Measurements from ENCODE around the gene B4GALNT4. TPM values are rescaled to one million over a fixed set of nuclear protein-coding genes. Genes with fewer than 3 reads are reported as not detected.

The B4GALNT4 gene
- total RNA-seq, 3 donors from 2014 or later (not counting 1 experiment from before 2014, with no cell fraction given), result 0.66 to 1.5 (median 1.5) TPM

GRCh38 chr11:373716-374551 lies 4.6 kb downstream of the B4GALNT4 start:
- Histone ChIP-seq H3K27ac (ENCODE audit: low read length) (no peak overlapping the region), H3K4me1 (ENCODE audit: control insufficient read depth, insufficient read depth, low read length) (peaks cover 3% of the 10 kb centered on the region), H3K4me3 (ENCODE audit: low read length) (no peak overlapping the region), H3K36me3 (ENCODE audit: control insufficient read depth, insufficient read depth, low read length) (no peaks in the 10 kb centered on the region), H3K27me3 (ENCODE audit: control insufficient read depth, insufficient read depth, low read length) (peaks cover 8% of the 10 kb centered on the region), H3K9me3 (ENCODE audit: control insufficient read depth, insufficient read depth, low read length) (no peaks in the 10 kb centered on the region)
- ATAC-seq, result no peak
- H3K27me3 Mint-ChIP-seq (ENCODE audit: low read depth in 2 of 2), result peaks cover 11 to 17% of the 10 kb centered on the region in 2 donors
- H3K27ac Mint-ChIP-seq, result peak overlapping the region; percentile 18 to 79
- intact Hi-C loops (cut with micrococcal nuclease), result no loop called here
- TF ChIP-seq CTCF (IDR thresholded peaks at IDR 0.05), result no peak
- H3K36me3 Mint-ChIP-seq, result no peaks in the 10 kb centered on the region
- WGBS (ENCODE audit: insufficient coverage), result 96% methylated on average over 23 of the region's 23 CpGs
- no peaks in the 10 kb centered on the region for H3K9me3 Mint-ChIP-seq
- no peak overlapping the region for H3K4me3 Mint-ChIP-seq
- H3K4me1 Mint-ChIP-seq, result peaks cover 0 to 19% of the 10 kb centered on the region in 2 donors
- DNase-seq, result no peak

DNA sequence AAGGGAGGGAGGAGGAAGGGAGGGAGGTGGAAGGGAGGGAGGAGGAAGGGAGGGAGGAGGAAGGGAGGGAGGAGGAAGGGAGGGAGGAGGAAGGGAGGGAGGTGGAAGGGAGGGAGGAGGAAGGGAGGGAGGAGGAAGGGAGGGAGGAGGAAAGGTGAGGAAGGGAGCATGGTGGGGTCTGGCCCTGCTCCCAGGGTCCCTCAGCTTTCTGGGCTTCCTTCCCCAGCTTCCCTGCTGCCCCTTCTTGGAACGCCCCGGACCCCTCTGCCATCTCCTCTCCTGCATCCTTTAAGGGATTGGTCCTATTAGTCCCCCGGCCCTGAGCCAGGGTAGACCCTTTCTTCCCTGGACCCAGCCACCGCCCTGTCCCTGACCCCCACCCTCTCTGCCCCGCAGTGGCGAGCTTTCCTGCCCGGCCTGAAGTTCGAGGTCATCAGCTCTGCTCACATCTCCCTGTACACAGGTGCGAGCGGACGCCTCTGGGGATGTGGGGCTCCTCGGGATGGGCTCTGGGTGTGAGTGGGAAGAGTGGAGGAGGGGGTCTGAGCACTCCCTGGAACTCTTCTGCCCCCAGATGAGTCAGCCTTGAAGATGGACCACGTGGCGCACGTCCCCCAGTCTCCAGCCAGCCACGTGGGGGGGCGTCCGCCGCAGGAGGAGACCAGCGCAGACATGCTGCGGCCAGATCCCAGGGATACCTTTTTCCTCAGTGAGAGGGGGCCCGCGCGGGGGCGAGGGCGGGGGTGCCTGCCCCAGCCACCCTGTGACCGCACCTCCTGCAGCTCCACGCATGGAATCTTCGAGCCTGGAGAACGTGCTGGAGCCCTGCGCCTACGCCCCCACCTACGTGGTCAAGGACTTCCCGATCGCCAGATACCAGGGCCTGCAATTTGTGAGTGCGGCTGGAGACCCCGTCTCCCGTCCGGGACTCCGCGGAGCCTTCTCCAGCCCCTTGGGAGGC lies 6.0 kb downstream of the B4GALNT4 start:
- no peak overlapping the region for H3K27ac Mint-ChIP-seq
- H3K9me3 ChIP-seq (ENCODE audit: control insufficient read depth, insufficient read depth, low read length), result no peaks in the 10 kb centered on the region
- DNase-seq (no peak), ATAC-seq (no peak)
- H3K4me3 ChIP-seq (ENCODE audit: low read length), result no peak overlapping the region
- H3K4me3 Mint-ChIP-seq, result no peak overlapping the region
- H3K36me3 ChIP-seq (ENCODE audit: control insufficient read depth, insufficient read depth, low read length), result no peaks in the 10 kb centered on the region
- 92% methylated on average over 41 of the region's 41 CpGs for WGBS (ENCODE audit: insufficient coverage)
- peaks cover 0 to 19% of the 10 kb centered on the region in 2 donors for H3K4me1 Mint-ChIP-seq
- no peak for TF ChIP-seq CTCF (IDR thresholded peaks at IDR 0.05)
- H3K4me1 ChIP-seq (ENCODE audit: control insufficient read depth, insufficient read depth, low read length), result no peaks in the 10 kb centered on the region
- peaks cover 11 to 13% of the 10 kb centered on the region in 2 donors for H3K27me3 Mint-ChIP-seq (ENCODE audit: low read depth in 2 of 2)
- H3K27ac ChIP-seq (ENCODE audit: low read length), result no peak overlapping the region
- intact Hi-C loops (cut with micrococcal nuclease), result no loop called here
- peaks cover 4% of the 10 kb centered on the region for H3K27me3 ChIP-seq (ENCODE audit: control insufficient read depth, insufficient read depth, low read length)
- no peaks in the 10 kb centered on the region for H3K9me3 Mint-ChIP-seq
- H3K36me3 Mint-ChIP-seq, result no peaks in the 10 kb centered on the region

DNA sequence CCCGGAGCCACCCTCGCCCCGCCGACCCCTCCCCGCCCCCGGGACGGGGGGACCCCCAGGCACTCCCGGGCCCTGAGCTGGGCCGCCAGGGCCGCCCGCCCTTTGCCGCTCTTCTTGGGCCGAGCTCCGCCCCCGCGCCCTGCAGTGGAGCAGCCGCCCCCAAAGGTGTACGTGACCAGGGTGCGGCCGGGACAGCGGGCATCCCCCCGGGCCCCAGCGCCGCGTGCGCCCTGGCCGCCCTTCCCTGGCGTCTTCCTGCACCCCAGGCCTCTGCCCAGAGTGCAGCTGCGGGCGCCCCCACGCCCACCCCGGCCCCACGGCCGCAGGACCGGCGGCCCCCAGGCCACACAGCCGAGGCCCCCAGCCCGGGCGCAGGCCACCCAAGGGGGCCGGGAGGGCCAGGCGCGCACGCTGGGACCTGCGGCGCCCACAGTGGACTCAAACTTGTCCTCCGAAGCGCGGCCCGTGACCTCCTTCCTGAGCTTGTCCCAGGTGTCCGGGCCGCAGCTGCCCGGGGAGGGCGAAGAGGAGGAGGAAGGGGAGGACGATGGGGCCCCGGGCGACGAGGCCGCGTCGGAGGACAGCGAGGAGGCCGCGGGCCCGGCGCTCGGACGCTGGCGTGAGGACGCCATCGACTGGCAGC lies 7.4 kb downstream of the B4GALNT4 start:
- no peak overlapping the region for H3K4me3 Mint-ChIP-seq
- H3K36me3 ChIP-seq (ENCODE audit: control insufficient read depth, insufficient read depth, low read length), result no peaks in the 10 kb centered on the region
- no peak overlapping the region for H3K27ac Mint-ChIP-seq
- peaks cover 0 to 19% of the 10 kb centered on the region in 2 donors for H3K4me1 Mint-ChIP-seq
- no peaks in the 10 kb centered on the region for H3K9me3 ChIP-seq (ENCODE audit: control insufficient read depth, insufficient read depth, low read length)
- no peaks in the 10 kb centered on the region for H3K4me1 ChIP-seq (ENCODE audit: control insufficient read depth, insufficient read depth, low read length)
- intact Hi-C loops (cut with micrococcal nuclease), result no loop called here
- no peak for TF ChIP-seq CTCF (IDR thresholded peaks at IDR 0.05)
- peaks cover 3% of the 10 kb centered on the region for H3K27me3 ChIP-seq (ENCODE audit: control insufficient read depth, insufficient read depth, low read length)
- H3K27me3 Mint-ChIP-seq (ENCODE audit: low read depth in 2 of 2), result peaks cover 11 to 12% of the 10 kb centered on the region in 2 donors
- DNase-seq, result no peak
- WGBS (ENCODE audit: insufficient coverage), result 96% methylated on average over 70 of the region's 70 CpGs
- H3K4me3 ChIP-seq (ENCODE audit: low read length), result no peak overlapping the region
- H3K36me3 Mint-ChIP-seq, result no peaks in the 10 kb centered on the region
- H3K9me3 Mint-ChIP-seq, result no peaks in the 10 kb centered on the region
- H3K27ac ChIP-seq (ENCODE audit: low read length), result no peak overlapping the region
- ATAC-seq, result no peak
